Osteoblast (primary cell): ENCODE results near the gene ARHGAP44. TPM values are rescaled to one million over a fixed set of nuclear protein-coding genes. Genes with fewer than 3 reads are reported as not detected.

Source experiments
- DNase-seq: peaks from one replicate; pipeline ENCODE4 v3.0.0; 2011; ENCODE audit warnings: low spot score, mixed read lengths; ENCODE audit not compliant: insufficient read length; ENCODE audit errors: missing footprints
- H2AFZ ChIP-seq: 2 replicates; pipeline ENCODE4 v1.6.0; 2011; ENCODE audit warnings: mild to moderate bottlenecking, low read length
- H3K27ac ChIP-seq: 2 replicates; pipeline ENCODE4 v1.5.1; 2011; ENCODE audit warnings: mild to moderate bottlenecking, low read depth, low read length, moderate library complexity
- H3K27me3 ChIP-seq: 2 replicates; pipeline ENCODE4 v1.6.0; 2012; ENCODE audit warnings: mild to moderate bottlenecking, control low read depth, inconsistent platforms, low read length, moderate library complexity; ENCODE audit not compliant: insufficient read depth
- H3K36me3 ChIP-seq: 2 replicates; pipeline ENCODE4 v1.5.1; 2011; ENCODE audit warnings: mild to moderate bottlenecking, low read length, control low read depth, moderate library complexity; ENCODE audit not compliant: insufficient read depth
- H3K4me1 ChIP-seq: 2 replicates; pipeline ENCODE4 v1.5.1; 2011; ENCODE audit warnings: mild to moderate bottlenecking, low read length, control low read depth, moderate library complexity; ENCODE audit not compliant: insufficient read depth
- H3K4me2 ChIP-seq: 2 replicates; pipeline ENCODE4 v1.6.0; 2011; ENCODE audit warnings: mild to moderate bottlenecking, low read length; ENCODE audit not compliant: insufficient read depth
- H3K4me3 ChIP-seq: fragments of 200-600 bp; sonication (generic); 3 replicates; pipeline ENCODE4 v1.5.1; 2012; ENCODE audit warnings: mild to moderate bottlenecking, low read length, inconsistent platforms; ENCODE audit not compliant: insufficient read depth
- H3K79me2 ChIP-seq: 2 replicates; pipeline ENCODE4 v1.6.0; 2012; ENCODE audit warnings: mild to moderate bottlenecking, low read length, control low read depth, inconsistent platforms; ENCODE audit not compliant: insufficient read depth
- H3K9me3 ChIP-seq: 2 replicates; pipeline ENCODE4 v1.5.1; 2011; ENCODE audit warnings: low read depth, low read length, control low read depth
- H4K20me1 ChIP-seq: 2 replicates; pipeline ENCODE4 v1.6.0; 2012; ENCODE audit warnings: mild to moderate bottlenecking, low read length, control low read depth; ENCODE audit not compliant: insufficient read depth
- CTCF ChIP-seq: IDR thresholded peaks from 2 replicates; pipeline ENCODE4 v1.5.1; 2011; ENCODE audit warnings: mild to moderate bottlenecking, low read depth, low read length, moderate library complexity; ENCODE audit errors: extremely low read depth
- total RNA-seq: library from RNA; depleted of rRNA; stranded (reverse); fragments of >200 nt; gene quantifications from 2 replicates; pipeline ENCODE4 v1.2.3, GENCODE V29; 2012

Gene ARHGAP44
- total RNA-seq, 1 donor, result 4.3 TPM

GRCh38 chr17:12964840-12965239, 175.5 kb downstream of the ARHGAP44 start:
- no peak overlapping the region for H2AFZ ChIP-seq
- DNase-seq, result no peak
- H3K79me2 ChIP-seq, result no peaks in the 10 kb centered on the region
- H3K4me2 ChIP-seq, result no peak overlapping the region
- no peaks in the 10 kb centered on the region for H3K9me3 ChIP-seq
- no peaks in the 10 kb centered on the region for H3K27me3 ChIP-seq
- no peak overlapping the region for H3K4me3 ChIP-seq
- no peak overlapping the region for H3K27ac ChIP-seq
- H4K20me1 ChIP-seq, result no peaks in the 10 kb centered on the region
- no peaks in the 10 kb centered on the region for H3K36me3 ChIP-seq
- peaks cover under 1% of the 10 kb centered on the region for H3K4me1 ChIP-seq
- TF ChIP-seq CTCF, result no peak

- Histone ChIP-seq H3K4me3 (no peak overlapping the region), H3K79me2 (no peaks in the 10 kb centered on the region), H4K20me1 (no peaks in the 10 kb centered on the region), H2AFZ (no peak overlapping the region), H3K27ac (no peak overlapping the region), H3K4me1 (no peaks in the 10 kb centered on the region), H3K9me3 (no peaks in the 10 kb centered on the region), H3K27me3 (no peaks in the 10 kb centered on the region), H3K36me3 (no peaks in the 10 kb centered on the region), H3K4me2 (no peak overlapping the region)
- no peak for TF ChIP-seq CTCF
- no peak for DNase-seq
These were observed 176.7 kb downstream of the ARHGAP44 start for GRCh38 chr17:12965988-12966387.

- Histone ChIP-seq H3K4me1 (no peaks in the 10 kb centered on the region), H3K79me2 (no peaks in the 10 kb centered on the region), H3K9me3 (no peaks in the 10 kb centered on the region), H4K20me1 (no peaks in the 10 kb centered on the region), H2AFZ (no peak overlapping the region), H3K27me3 (no peaks in the 10 kb centered on the region), H3K27ac (no peak overlapping the region), H3K4me3 (no peak overlapping the region), H3K4me2 (no peak overlapping the region), H3K36me3 (no peaks in the 10 kb centered on the region)
- TF ChIP-seq CTCF, result no peak
- no peak for DNase-seq
These were observed 177.1 kb downstream of the ARHGAP44 start for GRCh38 chr17:12966413-12966812.

GRCh38 chr17:12967962-12968361, 178.7 kb downstream of the ARHGAP44 start:
- Histone ChIP-seq H3K36me3 (no peaks in the 10 kb centered on the region), H4K20me1 (no peaks in the 10 kb centered on the region), H3K4me2 (no peak overlapping the region), H3K4me3 (no peak overlapping the region), H3K4me1 (no peaks in the 10 kb centered on the region), H3K27ac (no peak overlapping the region), H3K79me2 (no peaks in the 10 kb centered on the region), H3K27me3 (no peaks in the 10 kb centered on the region), H3K9me3 (no peaks in the 10 kb centered on the region), H2AFZ (no peak overlapping the region)
- no peak for TF ChIP-seq CTCF
- DNase-seq, result no peak
